ENCODE results near the gene DNAJA3. TPM values are rescaled to one million over a fixed set of nuclear protein-coding genes. Genes with fewer than 3 reads are reported as not detected.

Gene DNAJA3
- total RNA-seq, 1 experiment from 2014 or later = 64.1 TPM

DNA sequence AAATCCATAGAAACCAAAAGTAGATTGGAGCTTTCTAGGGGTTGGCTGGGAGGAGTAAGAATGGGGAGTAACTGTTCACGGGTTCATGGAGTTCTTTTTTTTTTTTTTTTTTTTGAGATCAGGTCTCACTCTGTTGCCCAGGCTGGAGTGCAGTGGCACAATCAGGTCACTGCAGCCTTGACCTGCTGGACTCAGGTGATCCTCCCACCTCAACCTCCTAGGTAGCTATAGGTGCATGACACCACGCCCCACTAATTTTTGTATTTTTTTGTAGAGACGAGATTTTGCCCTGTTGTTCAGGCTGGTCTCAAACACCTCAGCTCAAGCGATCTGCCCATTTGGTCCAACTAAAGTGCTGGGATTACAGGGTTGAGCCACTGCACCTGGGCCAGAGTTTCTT is 47.2 kb downstream of the DNAJA3 start:
- H3K27me3 Mint-ChIP-seq (ENCODE audit: low read depth) = peaks cover 16% of the 10 kb centered on the region
- H3K36me3 Mint-ChIP-seq = peaks cover 17% of the 10 kb centered on the region
- ATAC-seq = no peak
- H3K9me3 Mint-ChIP-seq = peaks cover 7% of the 10 kb centered on the region
- H3K4me1 Mint-ChIP-seq = peaks cover 15% of the 10 kb centered on the region
- H3K4me3 Mint-ChIP-seq = peak overlapping the region; percentile 72
- ChIA-PET POLR2A (no interaction called here), CTCF (interaction anchor here (0.6 to 1.2 kb wide), 3 partner anchors 33 to 71 kb away, joined by 3 read pairs; no protein-coding TSS in a partner anchor)
- DNase-seq (ENCODE audit: low spot score) = no peak
- TF ChIP-seq, protein P1, sequence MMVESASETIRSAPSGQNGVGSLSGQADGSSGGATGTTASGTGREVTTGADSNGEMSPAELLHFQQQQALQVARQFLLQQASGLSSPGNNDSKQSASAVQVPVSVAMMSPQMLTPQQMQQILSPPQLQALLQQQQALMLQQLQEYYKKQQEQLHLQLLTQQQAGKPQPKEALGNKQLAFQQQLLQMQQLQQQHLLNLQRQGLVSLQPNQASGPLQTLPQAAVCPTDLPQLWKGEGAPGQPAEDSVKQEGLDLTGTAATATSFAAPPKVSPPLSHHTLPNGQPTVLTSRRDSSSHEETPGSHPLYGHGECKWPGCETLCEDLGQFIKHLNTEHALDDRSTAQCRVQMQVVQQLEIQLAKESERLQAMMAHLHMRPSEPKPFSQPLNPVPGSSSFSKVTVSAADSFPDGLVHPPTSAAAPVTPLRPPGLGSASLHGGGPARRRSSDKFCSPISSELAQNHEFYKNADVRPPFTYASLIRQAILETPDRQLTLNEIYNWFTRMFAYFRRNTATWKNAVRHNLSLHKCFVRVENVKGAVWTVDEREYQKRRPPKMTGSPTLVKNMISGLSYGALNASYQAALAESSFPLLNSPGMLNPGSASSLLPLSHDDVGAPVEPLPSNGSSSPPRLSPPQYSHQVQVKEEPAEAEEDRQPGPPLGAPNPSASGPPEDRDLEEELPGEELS (CRISPR knock-in tag; IDR thresholded peaks at IDR 0.05) = no peak
- TF ChIP-seq FOXK1 (CRISPR knock-in tag; IDR thresholded peaks at IDR 0.05) (no peak), FOXJ3 (CRISPR knock-in tag; IDR thresholded peaks at IDR 0.05; ENCODE audit: borderline replicate concordance) (no peak), NFATC4 (CRISPR knock-in tag; IDR thresholded peaks at IDR 0.05) (no peak)
- TF ChIP-seq, protein P2, sequence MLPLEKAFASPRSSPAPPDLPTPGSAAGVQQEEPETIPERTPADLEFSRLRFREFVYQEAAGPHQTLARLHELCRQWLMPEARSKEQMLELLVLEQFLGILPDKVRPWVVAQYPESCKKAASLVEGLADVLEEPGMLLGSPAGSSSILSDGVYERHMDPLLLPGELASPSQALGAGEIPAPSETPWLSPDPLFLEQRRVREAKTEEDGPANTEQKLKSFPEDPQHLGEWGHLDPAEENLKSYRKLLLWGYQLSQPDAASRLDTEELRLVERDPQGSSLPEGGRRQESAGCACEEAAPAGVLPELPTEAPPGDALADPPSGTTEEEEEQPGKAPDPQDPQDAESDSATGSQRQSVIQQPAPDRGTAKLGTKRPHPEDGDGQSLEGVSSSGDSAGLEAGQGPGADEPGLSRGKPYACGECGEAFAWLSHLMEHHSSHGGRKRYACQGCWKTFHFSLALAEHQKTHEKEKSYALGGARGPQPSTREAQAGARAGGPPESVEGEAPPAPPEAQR (CRISPR knock-in tag; IDR thresholded peaks at IDR 0.05) = no peak
- TF ChIP-seq, protein P3, sequence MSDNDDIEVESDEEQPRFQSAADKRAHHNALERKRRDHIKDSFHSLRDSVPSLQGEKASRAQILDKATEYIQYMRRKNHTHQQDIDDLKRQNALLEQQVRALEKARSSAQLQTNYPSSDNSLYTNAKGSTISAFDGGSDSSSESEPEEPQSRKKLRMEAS (CRISPR knock-in tag; IDR thresholded peaks at IDR 0.05) = no peak
- peak overlapping the region; percentile 55; the same call in 1 of the 2 replicates for H3K27ac Mint-ChIP-seq

DNA sequence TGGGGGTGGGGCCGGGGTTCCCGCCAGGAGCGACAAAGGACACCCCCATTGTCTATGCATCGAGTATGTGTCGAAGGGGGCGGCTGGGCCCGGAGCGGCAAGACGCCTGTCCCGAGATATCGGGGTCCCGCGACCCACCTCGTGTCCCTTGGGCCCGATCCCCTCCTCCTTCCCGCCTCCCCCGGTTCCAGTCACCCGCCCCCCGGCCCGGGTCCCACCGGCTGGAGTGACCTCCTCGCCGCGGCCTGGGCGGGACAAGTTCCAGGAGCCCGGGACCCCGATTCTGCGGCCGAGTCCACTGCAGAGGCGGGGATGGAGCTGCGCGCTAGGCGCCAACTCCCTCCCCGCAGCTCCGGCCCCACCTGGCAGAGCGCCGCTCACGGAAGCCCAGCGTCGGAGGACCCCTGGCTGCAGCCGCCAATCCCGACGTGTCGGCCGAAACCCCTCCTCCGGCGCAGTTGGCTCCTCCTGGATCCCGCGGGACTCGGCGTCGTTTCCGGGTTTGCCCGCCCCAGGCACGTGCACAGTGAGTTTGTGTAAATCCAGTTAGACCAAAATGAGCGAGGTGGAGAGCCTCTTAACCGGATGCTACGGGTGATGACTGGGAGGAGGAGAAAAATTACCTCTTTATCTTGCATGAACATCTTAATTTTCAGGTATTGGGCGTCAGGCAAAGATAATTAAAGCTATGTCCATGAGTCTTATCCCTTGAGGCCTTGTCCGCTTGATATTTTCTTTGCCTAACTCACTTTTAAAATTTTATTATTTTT is 48.7 kb downstream of the DNAJA3 start, which contains the start of gene NMRAL1:
Gene NMRAL1, minus strand, starts transcription at position 434 of the 770 bp plus-strand sequence. CDS start 493 bp downstream, outside the sequence.
- Mint-ChIP-seq H3K36me3 (peaks cover 10% of the 10 kb centered on the region), H3K4me3 (peak within 1 kb of the TSS; percentile 72), H3K27ac (0 out of 2 replicates have a peak within 1 kb of the TSS, but pooled peaks have one; percentile 60), H3K27me3 (ENCODE audit: low read depth) (peaks cover 16% of the 10 kb centered on the region), H3K4me1 (peaks cover 19% of the 10 kb centered on the region), H3K9me3 (peaks cover 7% of the 10 kb centered on the region)
- ATAC-seq (peak; percentile 80), DNase-seq (ENCODE audit: low spot score) (peak; percentile 94)
- ChIA-PET CTCF (interaction anchor here (0.9 to 2.2 kb wide), 6 partner anchors 33 to 220 kb away, joined by 3 to 6 read pairs (median 4); no protein-coding TSS in a partner anchor), POLR2A (interaction anchor here (0.6 to 1.2 kb wide), 5 partner anchors 10 to 258 kb away, joined by 3 to 7 read pairs (median 4); no protein-coding TSS in a partner anchor)
- TF ChIP-seq, protein P4, sequence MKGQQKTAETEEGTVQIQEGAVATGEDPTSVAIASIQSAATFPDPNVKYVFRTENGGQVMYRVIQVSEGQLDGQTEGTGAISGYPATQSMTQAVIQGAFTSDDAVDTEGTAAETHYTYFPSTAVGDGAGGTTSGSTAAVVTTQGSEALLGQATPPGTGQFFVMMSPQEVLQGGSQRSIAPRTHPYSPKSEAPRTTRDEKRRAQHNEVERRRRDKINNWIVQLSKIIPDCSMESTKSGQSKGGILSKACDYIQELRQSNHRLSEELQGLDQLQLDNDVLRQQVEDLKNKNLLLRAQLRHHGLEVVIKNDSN (CRISPR knock-in tag; IDR thresholded peaks at IDR 0.05) = peak; percentile 86
- TF ChIP-seq, protein P5, sequence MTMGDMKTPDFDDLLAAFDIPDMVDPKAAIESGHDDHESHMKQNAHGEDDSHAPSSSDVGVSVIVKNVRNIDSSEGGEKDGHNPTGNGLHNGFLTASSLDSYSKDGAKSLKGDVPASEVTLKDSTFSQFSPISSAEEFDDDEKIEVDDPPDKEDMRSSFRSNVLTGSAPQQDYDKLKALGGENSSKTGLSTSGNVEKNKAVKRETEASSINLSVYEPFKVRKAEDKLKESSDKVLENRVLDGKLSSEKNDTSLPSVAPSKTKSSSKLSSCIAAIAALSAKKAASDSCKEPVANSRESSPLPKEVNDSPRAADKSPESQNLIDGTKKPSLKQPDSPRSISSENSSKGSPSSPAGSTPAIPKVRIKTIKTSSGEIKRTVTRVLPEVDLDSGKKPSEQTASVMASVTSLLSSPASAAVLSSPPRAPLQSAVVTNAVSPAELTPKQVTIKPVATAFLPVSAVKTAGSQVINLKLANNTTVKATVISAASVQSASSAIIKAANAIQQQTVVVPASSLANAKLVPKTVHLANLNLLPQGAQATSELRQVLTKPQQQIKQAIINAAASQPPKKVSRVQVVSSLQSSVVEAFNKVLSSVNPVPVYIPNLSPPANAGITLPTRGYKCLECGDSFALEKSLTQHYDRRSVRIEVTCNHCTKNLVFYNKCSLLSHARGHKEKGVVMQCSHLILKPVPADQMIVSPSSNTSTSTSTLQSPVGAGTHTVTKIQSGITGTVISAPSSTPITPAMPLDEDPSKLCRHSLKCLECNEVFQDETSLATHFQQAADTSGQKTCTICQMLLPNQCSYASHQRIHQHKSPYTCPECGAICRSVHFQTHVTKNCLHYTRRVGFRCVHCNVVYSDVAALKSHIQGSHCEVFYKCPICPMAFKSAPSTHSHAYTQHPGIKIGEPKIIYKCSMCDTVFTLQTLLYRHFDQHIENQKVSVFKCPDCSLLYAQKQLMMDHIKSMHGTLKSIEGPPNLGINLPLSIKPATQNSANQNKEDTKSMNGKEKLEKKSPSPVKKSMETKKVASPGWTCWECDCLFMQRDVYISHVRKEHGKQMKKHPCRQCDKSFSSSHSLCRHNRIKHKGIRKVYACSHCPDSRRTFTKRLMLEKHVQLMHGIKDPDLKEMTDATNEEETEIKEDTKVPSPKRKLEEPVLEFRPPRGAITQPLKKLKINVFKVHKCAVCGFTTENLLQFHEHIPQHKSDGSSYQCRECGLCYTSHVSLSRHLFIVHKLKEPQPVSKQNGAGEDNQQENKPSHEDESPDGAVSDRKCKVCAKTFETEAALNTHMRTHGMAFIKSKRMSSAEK (CRISPR knock-in tag; IDR thresholded peaks at IDR 0.05; ENCODE audit: borderline replicate concordance) = no peak
- TF ChIP-seq ZNF219 (CRISPR knock-in tag; IDR thresholded peaks at IDR 0.05; ENCODE audit: borderline replicate concordance) = 0 out of 2 replicates have a peak, but pooled peaks have one; percentile 72
- TF ChIP-seq, protein P6, sequence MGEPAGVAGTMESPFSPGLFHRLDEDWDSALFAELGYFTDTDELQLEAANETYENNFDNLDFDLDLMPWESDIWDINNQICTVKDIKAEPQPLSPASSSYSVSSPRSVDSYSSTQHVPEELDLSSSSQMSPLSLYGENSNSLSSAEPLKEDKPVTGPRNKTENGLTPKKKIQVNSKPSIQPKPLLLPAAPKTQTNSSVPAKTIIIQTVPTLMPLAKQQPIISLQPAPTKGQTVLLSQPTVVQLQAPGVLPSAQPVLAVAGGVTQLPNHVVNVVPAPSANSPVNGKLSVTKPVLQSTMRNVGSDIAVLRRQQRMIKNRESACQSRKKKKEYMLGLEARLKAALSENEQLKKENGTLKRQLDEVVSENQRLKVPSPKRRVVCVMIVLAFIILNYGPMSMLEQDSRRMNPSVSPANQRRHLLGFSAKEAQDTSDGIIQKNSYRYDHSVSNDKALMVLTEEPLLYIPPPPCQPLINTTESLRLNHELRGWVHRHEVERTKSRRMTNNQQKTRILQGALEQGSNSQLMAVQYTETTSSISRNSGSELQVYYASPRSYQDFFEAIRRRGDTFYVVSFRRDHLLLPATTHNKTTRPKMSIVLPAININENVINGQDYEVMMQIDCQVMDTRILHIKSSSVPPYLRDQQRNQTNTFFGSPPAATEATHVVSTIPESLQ (CRISPR knock-in tag; IDR thresholded peaks at IDR 0.05) = peak; percentile 69; the same call in 1 of the 2 replicates
- TF ChIP-seq, protein P7, sequence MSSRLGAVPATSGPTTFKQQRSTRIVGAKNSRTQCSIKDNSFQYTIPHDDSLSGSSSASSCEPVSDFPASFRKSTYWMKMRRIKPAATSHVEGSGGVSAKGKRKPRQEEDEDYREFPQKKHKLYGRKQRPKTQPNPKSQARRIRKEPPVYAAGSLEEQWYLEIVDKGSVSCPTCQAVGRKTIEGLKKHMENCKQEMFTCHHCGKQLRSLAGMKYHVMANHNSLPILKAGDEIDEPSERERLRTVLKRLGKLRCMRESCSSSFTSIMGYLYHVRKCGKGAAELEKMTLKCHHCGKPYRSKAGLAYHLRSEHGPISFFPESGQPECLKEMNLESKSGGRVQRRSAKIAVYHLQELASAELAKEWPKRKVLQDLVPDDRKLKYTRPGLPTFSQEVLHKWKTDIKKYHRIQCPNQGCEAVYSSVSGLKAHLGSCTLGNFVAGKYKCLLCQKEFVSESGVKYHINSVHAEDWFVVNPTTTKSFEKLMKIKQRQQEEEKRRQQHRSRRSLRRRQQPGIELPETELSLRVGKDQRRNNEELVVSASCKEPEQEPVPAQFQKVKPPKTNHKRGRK (CRISPR knock-in tag; IDR thresholded peaks at IDR 0.05; ENCODE audit: borderline replicate concordance) = 0 out of 2 replicates have a peak, but pooled peaks have one; percentile 49
- TF ChIP-seq, protein P8, sequence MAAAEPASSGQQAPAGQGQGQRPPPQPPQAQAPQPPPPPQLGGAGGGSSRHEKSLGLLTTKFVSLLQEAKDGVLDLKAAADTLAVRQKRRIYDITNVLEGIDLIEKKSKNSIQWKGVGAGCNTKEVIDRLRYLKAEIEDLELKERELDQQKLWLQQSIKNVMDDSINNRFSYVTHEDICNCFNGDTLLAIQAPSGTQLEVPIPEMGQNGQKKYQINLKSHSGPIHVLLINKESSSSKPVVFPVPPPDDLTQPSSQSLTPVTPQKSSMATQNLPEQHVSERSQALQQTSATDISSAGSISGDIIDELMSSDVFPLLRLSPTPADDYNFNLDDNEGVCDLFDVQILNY (CRISPR knock-in tag; IDR thresholded peaks at IDR 0.05) = peak; percentile 87; the same call in 1 of the 2 replicates
- TF ChIP-seq FOXK1 (CRISPR knock-in tag; IDR thresholded peaks at IDR 0.05) = peak; percentile 95
- TF ChIP-seq, protein P9, sequence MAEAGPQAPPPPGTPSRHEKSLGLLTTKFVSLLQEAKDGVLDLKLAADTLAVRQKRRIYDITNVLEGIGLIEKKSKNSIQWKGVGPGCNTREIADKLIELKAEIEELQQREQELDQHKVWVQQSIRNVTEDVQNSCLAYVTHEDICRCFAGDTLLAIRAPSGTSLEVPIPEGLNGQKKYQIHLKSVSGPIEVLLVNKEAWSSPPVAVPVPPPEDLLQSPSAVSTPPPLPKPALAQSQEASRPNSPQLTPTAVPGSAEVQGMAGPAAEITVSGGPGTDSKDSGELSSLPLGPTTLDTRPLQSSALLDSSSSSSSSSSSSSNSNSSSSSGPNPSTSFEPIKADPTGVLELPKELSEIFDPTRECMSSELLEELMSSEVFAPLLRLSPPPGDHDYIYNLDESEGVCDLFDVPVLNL (CRISPR knock-in tag; IDR thresholded peaks at IDR 0.05; ENCODE audit: borderline replicate concordance, low read depth) = peak; percentile 69; the same call in 1 of the 2 replicates
- no peak for TF ChIP-seq GTF2I (CRISPR knock-in tag; conservative IDR thresholded peaks at IDR 0.05)
- peak; percentile 88; the same call in 1 of the 2 replicates for TF ChIP-seq CBFB (CRISPR knock-in tag; IDR thresholded peaks at IDR 0.05; ENCODE audit: low read depth)
- peak; percentile 96 for TF ChIP-seq FOXP1 (CRISPR knock-in tag; IDR thresholded peaks at IDR 0.05; ENCODE audit: borderline replicate concordance)
